NCI-H524 treated with DMSO at 0.1 percent for 48 hours (cell line): ENCODE data around the gene XXYLT1.

ENCODE experiments used
- DNase-seq: peaks from one replicate; lab custom pipeline; 2025; lab: John Stamatoyannopoulos, UW

XXYLT1 gene

GRCh38 chr3:195168009-195168762, 102.8 kb downstream of the XXYLT1 start:
- no peak for DNase-seq

GRCh38 chr3:195165790-195166189, 105.2 kb downstream of the XXYLT1 start:
- no peak for DNase-seq

- no peak for DNase-seq
Measured at GRCh38 chr3:195165265-195165609, 105.7 kb downstream of the XXYLT1 start.

- DNase-seq: no peak
Measured at GRCh38 chr3:195164573-195165264, 106.2 kb downstream of the XXYLT1 start.

- DNase-seq: no peak
Measured at GRCh38 chr3:195163719-195164572, 107.0 kb downstream of the XXYLT1 start.

GRCh38 chr3:195162816-195163215, 108.1 kb downstream of the XXYLT1 start:
- DNase-seq: no peak

- DNase-seq: no peak
Measured at GRCh38 chr3:195162033-195162669, 108.8 kb downstream of the XXYLT1 start.

GRCh38 chr3:195160908-195161434, 110.0 kb downstream of the XXYLT1 start:
- no peak for DNase-seq

- DNase-seq: no peak
Measured at GRCh38 chr3:195160257-195160898, 110.6 kb downstream of the XXYLT1 start.

- no peak for DNase-seq
Measured at GRCh38 chr3:195159814-195160165, 111.2 kb downstream of the XXYLT1 start.

- DNase-seq: no peak
Measured at GRCh38 chr3:195159117-195159813, 111.7 kb downstream of the XXYLT1 start.

- DNase-seq: no peak
Measured at GRCh38 chr3:195156286-195156890, 114.6 kb downstream of the XXYLT1 start.

- no peak for DNase-seq
Measured at GRCh38 chr3:195155570-195156241, 115.3 kb downstream of the XXYLT1 start.

- no peak for DNase-seq
Measured at GRCh38 chr3:195154793-195155535, 116.0 kb downstream of the XXYLT1 start.

- DNase-seq: no peak
Measured at GRCh38 chr3:195154111-195154791, 116.7 kb downstream of the XXYLT1 start.

GRCh38 chr3:195153653-195154052, 117.3 kb downstream of the XXYLT1 start:
- no peak for DNase-seq

- DNase-seq: no peak
Measured at GRCh38 chr3:195153130-195153529, 117.8 kb downstream of the XXYLT1 start.

- no peak for DNase-seq
Measured at GRCh38 chr3:195151866-195152541, 119.0 kb downstream of the XXYLT1 start.
